Cerebellar nuclear complex (tissue), 1 donor: Measurements from ENCODE around the gene PTPRB.
"Not testable (repeated sequence)": the region's sequence is repeated elsewhere in the genome, so short reads cannot be mapped to it uniquely, and the experiment has no call there.

ENCODE experiments used
- DNase-seq, 2 experiments: peaks; one replicate each; lab custom pipeline; 2025; lab: John Stamatoyannopoulos, UW

PTPRB gene

DNA sequence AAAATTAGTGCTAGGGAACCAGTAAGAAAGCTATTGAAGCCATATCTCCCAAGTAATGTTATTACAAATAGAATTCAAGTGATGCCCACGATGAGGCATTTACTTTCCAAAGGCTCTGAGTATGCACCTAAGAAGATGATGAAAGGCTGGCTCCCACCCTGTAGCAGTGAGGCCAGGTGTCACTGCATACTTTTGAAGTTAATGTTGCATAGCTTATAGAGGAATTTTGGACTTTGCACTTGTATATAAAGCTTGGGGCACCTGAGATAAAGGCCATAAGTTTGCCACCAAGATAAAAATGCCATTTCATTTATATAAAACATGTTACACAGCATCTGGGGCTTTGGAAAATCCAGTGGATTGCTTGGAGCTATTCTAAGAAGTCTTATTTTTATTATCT, 96.2 kb downstream of the PTPRB start:
- DNase-seq: no peak

DNA sequence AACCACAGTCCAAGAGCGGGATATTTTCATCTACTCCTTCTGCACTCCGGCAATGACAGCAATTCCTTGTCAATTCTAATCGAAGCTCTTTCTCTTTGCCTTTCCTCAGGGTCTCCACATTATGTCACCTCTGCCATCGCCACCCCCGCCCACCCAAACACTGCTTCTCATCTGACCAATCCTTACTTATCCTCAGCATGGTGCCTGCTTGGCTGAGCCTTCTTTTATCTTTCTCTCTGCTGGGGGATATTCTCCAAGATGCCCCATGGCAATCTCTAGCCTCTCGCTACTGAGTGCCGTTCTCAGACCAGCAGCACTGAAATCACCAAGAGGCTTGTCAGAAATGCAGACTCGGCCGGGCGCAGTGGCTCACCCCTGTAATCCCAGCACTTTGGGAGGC, 100.6 kb downstream of the PTPRB start:
- DNase-seq: no peak

GRCh38 chr12:70535896-70536374, 101.3 kb downstream of the PTPRB start:
- no peak for DNase-seq

GRCh38 chr12:70534466-70534865, 102.8 kb downstream of the PTPRB start:
- no peak for DNase-seq

DNA sequence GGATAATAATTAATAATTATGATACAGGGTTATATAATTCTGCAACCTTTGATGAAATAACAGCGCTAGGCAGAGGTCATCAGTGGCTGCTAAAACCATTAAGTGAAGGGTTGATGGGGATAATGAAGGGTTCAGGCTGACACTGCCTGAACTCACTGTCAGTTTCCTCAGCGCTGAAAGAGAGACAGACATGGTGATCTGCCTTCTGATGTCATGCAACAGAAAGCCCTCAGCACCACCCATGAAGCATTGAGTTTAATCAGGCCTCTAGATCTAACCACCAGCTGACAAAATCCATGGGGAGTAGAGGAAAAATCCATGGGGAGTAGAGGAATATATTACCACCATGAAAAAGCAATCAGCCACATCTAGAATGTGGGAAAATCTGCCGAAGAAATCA, 107.6 kb downstream of the PTPRB start:
- DNase-seq: no peak

- DNase-seq: no peak
These were observed 116.4 kb downstream of the PTPRB start for GRCh38 chr12:70520847-70521246.

DNA sequence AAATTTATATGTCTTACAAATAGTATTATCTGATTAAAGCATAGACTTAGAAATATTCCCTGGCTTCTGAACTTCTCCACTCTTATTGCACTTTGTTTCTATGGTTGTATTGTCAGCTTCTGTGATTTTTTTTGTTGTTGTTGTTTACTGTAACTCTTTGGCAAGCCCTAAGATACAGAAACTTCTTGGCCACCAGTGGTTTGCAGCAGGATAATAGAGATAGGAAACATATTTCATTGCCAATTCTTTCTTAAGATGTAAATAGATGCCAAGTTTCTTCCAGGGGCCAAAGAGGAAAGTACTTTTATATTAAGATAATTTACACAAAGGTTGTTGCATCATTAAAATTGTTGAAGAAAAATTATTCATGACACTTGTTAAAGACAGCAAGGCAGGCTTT, 123.8 kb downstream of the PTPRB start:
- no peak for DNase-seq

GRCh38 chr12:70508178-70508577, 129.1 kb downstream of the PTPRB start:
- DNase-seq: no peak

DNA sequence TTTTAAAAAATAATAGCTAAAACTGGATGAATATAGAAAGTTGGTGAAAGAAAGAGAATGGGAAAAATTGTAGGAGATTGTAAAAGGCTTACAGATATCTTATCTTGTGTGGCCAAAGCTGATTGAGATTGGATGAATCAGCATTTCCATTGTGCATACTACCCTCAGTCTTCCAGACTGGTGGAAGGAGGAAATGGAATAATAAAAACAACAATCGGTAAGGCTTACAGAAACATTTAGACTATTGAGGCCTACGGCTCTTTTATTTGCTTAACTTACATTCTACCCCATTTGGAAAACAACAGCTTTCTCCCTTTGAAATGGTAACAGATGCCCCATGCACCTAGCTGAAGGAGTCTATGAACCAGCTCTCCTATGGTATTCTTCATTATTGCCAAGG, 129.8 kb downstream of the PTPRB start:
- no peak for DNase-seq

DNA sequence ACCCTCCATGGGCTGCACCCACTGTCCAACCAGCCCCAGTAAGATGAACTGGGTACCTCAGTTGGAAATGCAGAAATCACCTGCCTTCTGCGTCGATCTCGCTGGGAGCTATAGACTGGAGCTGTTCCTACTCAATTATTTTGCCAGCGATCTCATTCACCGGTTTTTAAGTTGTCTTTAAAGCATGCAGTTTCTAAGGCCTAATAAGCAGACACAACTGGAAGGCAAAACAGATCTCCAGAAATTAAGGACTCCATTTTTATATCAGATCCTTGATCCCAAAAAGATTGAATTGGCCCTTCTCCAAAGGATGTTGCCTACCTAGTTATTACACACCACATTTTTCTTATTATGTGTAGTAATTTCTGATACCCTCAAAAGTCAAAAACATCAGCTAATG, 139.7 kb downstream of the PTPRB start:
- DNase-seq: no peak

- DNase-seq: not testable (repeated sequence)
These were observed 144.3 kb downstream of the PTPRB start for GRCh38 chr12:70492904-70493303.

GRCh38 chr12:70490928-70491327, 146.3 kb downstream of the PTPRB start:
- DNase-seq: not testable (repeated sequence)

DNA sequence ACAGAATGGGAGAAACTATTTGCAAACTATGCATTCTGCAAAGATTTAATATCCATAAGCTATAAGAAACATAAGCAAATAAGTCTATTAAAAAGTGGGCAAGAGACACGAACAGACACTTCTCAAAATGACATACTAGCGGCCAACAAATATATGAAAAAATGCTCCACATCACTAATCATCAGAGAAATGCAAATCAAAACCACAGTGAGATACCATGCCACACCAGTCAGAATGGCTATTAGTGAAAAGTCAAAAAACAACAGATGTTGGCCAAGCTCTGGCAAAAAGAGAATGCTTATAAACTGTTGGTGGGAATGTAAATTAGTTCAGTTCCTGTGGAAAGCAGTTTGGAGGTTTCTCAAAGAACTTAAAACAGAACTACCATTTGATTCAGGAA, 149.8 kb downstream of the PTPRB start:
- no peak for DNase-seq

DNA sequence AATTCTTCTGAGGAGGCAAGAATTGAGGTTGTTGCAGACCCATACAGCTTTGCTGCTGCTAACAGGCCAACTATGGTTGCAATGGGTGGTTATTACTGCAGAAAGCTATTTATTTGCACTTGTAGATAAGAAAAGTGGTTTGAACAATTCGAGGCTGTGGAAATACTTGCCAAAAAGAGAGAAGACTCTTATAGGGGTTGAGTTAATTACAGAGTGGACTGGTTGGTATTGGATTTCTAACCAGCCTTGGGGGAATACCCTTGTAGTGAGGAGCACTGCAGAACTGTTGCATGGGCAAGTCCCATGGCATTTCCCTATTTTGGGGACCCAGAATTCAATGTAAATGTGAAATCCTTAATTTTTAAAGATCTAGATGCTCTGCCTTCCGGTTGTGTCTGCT, 150.6 kb downstream of the PTPRB start:
- no peak for DNase-seq

GRCh38 chr12:70485704-70486103, 151.5 kb downstream of the PTPRB start:
- no peak for DNase-seq

- DNase-seq: no peak
These were observed 152.8 kb downstream of the PTPRB start for GRCh38 chr12:70484464-70484863.

GRCh38 chr12:70482764-70483163, 154.5 kb downstream of the PTPRB start:
- DNase-seq: no peak

- DNase-seq: no peak
These were observed 167.9 kb downstream of the PTPRB start for GRCh38 chr12:70469221-70469820.

GRCh38 chr12:70468741-70469140, 168.5 kb downstream of the PTPRB start:
- no peak for DNase-seq

DNA sequence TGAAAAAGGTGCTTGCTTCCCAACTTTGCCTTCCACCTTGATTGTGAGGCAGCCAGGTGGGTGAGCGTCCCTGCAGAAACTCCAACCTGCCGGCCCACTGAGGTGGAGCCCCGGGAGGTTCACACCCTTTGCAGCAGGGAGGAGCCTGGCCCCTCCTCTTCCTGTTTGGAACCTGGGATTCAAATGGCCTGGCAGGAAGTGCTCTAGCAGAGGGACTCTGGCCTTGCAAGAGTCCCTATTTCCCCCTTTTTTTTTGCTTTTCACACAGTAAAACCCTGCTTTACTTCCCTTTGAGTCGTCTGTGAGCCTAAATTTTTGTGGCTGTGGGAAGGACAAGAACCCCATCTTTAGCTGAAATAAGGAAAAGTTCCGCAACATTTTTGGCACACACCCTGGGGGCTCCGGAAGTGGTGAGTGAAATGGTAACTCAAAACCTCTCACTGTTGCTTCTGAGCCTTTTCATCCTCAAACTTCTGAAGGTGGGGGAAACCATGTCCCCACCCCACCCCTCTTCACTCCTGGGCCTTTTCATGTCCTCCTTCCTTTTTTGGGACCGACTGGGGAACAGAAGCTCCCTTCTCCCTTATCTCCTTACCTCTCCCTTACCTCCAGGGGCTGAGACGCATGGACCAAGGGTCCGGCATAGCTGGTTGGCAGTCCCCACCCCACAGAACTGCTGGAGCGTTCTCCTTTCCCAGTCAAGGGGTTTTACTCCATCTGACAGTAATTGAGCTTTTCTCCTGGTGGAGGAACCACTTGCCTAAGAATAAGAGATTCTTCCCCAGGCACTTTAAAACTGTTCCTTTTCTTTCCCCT, 169.1 kb downstream of the PTPRB start:
- no peak for DNase-seq

DNA sequence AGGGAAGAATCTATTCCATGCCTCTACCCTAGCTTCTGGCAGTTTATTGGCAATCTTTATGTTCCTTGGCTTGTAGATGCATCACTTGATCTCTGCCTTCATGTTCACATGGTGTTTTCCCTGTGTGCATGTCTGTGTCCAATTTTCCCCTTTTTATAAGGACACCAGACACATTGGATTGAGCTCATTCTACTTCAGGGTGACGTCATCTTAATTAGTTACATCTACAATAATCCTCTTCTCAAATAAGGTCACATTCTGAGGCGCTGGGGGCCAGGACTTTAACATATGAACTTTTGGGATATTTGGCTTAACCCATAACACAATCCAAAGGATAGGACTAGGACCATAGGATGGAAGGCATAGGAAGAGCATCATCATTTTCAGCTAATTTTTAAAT, 169.8 kb downstream of the PTPRB start:
- DNase-seq: no peak

DNA sequence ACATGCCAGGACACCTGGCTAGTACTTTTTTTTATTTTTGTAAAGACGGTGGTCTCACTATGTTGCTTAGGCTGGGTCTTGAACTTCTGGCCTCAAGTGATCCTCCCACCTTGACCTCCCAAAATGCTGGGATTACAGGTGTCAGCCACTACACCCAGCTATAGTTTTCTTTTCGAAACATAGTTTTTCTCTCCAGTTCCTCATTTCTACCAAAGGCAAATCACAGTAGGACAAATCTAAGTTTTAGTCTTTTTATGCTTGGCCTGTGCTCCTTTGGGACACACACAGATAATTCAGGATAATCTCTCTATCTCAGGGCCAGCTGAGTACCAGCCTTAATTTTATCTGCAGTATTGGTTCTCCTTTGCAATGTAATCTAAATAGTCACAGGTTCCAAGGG, 170.5 kb downstream of the PTPRB start:
- DNase-seq: no peak
